IPS-18c (cell line): ENCODE results near the gene PCBD1.

Experiments used
- H3K4me3 ChIP-seq: 2 replicates; pipeline ENCODE4 v1.7.0; 2013; ENCODE audit warnings: low read depth, mild to moderate bottlenecking, low read length, moderate library complexity; ENCODE audit not compliant: insufficient read depth
- H3K9me3 ChIP-seq: one replicate; pipeline ENCODE4 v1.6.1; 2013; ENCODE audit warnings: mild to moderate bottlenecking, low read length, moderate library complexity; ENCODE audit not compliant: control insufficient read depth, insufficient read depth

PCBD1 gene

GRCh38 chr10:70851597-70852475, 36.5 kb downstream of the PCBD1 start:
- no peak overlapping the region for H3K4me3 ChIP-seq
- H3K9me3 ChIP-seq: no peaks in the 10 kb centered on the region

- Histone ChIP-seq H3K9me3 (no peaks in the 10 kb centered on the region), H3K4me3 (no peak overlapping the region)
These were observed 38.3 kb downstream of the PCBD1 start for GRCh38 chr10:70850097-70850496.

GRCh38 chr10:70849582-70850016, 38.8 kb downstream of the PCBD1 start:
- H3K4me3 ChIP-seq: no peak overlapping the region
- H3K9me3 ChIP-seq: no peaks in the 10 kb centered on the region

GRCh38 chr10:70847659-70848360, 40.6 kb downstream of the PCBD1 start:
- Histone ChIP-seq H3K9me3 (no peaks in the 10 kb centered on the region), H3K4me3 (no peak overlapping the region)

DNA sequence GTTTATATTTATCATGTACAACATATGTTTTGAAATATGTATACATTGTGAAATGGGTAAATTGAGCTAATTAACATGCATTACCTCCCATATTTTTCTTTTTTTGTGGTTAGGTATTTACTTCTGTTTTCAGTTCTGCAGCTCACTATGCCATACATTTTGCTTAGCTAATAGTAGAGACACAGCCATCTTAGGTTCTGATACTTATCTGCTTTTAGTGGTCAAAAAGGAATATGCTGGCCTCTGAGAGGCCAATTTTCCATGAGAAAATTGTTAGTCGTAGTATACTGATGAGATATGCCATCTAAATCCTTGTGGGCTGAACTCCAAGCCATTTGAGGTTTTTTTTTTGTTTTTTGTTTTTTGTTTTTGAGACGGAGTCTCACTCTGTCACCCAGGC, 41.6 kb downstream of the PCBD1 start:
- Histone ChIP-seq H3K4me3 (no peak overlapping the region), H3K9me3 (no peaks in the 10 kb centered on the region)

DNA sequence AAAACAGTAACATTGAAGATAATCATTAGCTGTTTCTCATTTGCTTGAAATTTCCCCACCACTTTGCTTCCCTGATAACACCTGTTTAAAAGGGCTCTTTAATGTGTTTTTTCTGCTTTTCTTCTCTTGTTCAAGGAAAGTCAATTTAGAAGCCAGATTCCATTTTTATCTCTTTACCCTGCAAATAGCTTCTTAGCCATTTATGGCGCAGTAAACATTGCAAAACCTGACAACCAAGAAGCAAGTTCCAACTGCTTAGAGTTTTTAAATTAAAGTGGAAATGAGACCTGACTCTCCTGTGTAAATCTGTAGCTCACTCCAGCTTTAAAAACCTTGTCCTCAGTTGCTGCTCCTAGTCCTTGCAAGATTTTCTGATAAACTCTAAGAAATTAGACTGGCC, 42.5 kb downstream of the PCBD1 start:
- Histone ChIP-seq H3K4me3 (no peak overlapping the region), H3K9me3 (no peaks in the 10 kb centered on the region)

- Histone ChIP-seq H3K9me3 (no peaks in the 10 kb centered on the region), H3K4me3 (no peak overlapping the region)
These were observed 43.1 kb downstream of the PCBD1 start for GRCh38 chr10:70845256-70845655.

- H3K9me3 ChIP-seq: no peaks in the 10 kb centered on the region
- H3K4me3 ChIP-seq: no peak overlapping the region
These were observed 44.4 kb downstream of the PCBD1 start for GRCh38 chr10:70843776-70844489.

DNA sequence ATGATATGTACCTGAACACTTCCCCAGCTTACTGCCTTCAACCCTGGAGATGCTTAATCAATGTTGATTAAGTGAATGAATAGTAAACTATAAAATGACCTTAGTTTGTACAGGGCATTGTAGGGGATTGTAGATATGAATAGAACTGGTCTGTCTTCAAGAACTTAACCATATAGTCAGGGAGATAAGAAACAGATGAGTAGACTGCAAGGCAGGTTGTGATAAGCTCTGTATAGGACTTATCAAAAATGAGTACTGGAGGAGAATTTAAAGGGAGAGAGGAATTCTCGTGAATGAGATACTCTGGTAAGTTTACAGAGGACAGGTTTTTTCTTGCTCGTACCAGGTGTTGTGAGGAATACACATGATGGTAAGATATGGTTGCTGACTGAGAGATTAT, 45.0 kb downstream of the PCBD1 start:
- Histone ChIP-seq H3K4me3 (no peak overlapping the region), H3K9me3 (no peaks in the 10 kb centered on the region)

DNA sequence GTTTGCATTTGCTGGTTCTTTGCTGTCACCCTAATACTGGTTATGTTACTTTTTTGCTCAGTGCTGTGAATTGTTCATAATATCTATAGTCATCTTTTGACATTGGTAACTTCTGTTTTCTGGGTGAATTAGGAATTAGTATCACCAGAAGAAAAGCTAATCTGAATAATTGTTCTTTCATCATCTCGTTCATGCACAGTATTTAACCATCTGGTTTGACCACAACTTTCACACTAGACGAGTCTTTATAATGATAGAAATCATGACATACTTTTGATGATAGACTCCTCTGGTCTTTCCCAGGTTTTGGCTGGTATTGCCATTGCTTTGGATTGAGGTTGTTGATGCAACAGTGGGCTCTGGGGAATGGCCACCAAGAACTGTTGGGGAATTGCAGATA, 47.5 kb downstream of the PCBD1 start:
- Histone ChIP-seq H3K9me3 (no peaks in the 10 kb centered on the region), H3K4me3 (no peak overlapping the region)

GRCh38 chr10:70838270-70838805, 50.0 kb downstream of the PCBD1 start:
- no peaks in the 10 kb centered on the region for H3K9me3 ChIP-seq
- no peak overlapping the region for H3K4me3 ChIP-seq

DNA sequence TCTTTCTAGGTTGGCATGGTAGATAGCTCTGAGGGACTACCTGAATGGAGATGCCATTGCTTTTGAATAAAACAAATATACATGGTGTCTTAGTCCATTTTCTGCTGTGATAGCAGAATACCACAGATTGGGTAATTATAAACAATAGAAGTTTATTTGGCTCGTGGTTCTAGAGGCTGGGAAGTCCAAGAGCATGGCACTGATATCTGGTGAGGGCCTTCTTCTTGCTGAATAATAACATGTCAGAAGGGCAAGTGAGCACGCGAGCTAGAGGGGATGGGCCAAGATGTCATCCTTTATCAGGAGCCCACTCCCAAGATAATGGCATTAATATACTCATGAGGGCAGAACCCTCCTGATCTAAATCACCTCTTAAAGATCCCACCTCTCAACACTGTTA, 50.7 kb downstream of the PCBD1 start:
- H3K4me3 ChIP-seq: no peak overlapping the region
- H3K9me3 ChIP-seq: no peaks in the 10 kb centered on the region

DNA sequence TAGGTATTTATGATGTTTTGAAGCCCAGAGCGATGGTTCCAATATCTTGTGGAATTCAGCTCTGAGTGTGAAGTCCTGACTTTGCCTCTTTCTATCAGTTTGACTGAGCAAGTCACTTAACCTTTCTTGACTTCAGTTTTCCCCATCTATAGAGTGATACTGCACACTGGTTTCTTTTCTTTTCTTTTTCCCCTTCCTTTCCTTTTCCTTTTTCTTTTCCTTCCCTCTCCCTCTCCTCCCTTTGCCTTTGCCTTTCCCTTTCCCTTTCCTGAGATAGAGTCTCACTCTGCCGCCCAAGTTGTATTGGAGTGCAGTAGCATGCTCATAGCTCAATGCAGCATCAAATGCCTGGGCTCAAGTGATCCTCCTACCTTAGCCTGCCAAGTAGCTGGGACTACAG, 52.0 kb downstream of the PCBD1 start:
- no peak overlapping the region for H3K4me3 ChIP-seq
- H3K9me3 ChIP-seq: no peaks in the 10 kb centered on the region

- H3K9me3 ChIP-seq: no peaks in the 10 kb centered on the region
These were observed 53.8 kb downstream of the PCBD1 start for GRCh38 chr10:70834441-70835151.

GRCh38 chr10:70834021-70834420, 54.3 kb downstream of the PCBD1 start:
- Histone ChIP-seq H3K4me3 (no peak overlapping the region), H3K9me3 (no peaks in the 10 kb centered on the region)

More at GRCh38 chr10:70834441-70835151, 53.8 kb downstream of the PCBD1 start:
- H3K4me3 ChIP-seq: no peak overlapping the region

- no peaks in the 10 kb centered on the region for H3K9me3 ChIP-seq
- H3K4me3 ChIP-seq: no peak overlapping the region
These were observed 54.8 kb downstream of the PCBD1 start for GRCh38 chr10:70833601-70834000.
